Measurements from ENCODE around the gene XPO5.
"Not testable (repeated sequence)": the region's sequence is repeated elsewhere in the genome, so short reads cannot be mapped to it uniquely, and the experiment has no call there.

DNA sequence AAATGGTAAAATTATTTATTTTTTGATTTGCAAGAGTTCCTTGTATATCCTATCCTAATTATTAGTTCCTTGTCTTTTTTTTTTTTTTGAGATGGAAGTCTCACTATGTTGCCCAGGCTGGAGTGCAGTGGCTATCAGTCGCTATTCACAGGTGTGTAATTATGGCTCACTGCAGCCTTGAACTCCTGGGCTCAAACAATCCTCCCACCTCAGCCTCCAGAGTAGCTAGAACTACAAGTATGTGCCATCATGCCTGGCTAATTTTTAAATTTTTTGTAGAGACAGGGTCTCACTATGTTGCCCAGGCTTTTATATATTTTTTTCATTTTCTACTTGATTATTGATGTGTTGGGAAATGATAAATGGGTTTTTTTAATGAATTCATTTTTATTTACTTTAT, 13.7 kb upstream of the XPO5 start:
- TF ChIP-seq, protein P1, sequence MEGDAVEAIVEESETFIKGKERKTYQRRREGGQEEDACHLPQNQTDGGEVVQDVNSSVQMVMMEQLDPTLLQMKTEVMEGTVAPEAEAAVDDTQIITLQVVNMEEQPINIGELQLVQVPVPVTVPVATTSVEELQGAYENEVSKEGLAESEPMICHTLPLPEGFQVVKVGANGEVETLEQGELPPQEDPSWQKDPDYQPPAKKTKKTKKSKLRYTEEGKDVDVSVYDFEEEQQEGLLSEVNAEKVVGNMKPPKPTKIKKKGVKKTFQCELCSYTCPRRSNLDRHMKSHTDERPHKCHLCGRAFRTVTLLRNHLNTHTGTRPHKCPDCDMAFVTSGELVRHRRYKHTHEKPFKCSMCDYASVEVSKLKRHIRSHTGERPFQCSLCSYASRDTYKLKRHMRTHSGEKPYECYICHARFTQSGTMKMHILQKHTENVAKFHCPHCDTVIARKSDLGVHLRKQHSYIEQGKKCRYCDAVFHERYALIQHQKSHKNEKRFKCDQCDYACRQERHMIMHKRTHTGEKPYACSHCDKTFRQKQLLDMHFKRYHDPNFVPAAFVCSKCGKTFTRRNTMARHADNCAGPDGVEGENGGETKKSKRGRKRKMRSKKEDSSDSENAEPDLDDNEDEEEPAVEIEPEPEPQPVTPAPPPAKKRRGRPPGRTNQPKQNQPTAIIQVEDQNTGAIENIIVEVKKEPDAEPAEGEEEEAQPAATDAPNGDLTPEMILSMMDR (IDR thresholded peaks at IDR 0.05; ENCODE audit: poor library complexity, severe bottlenecking) = not testable (repeated sequence)
- TF ChIP-seq TAF1 (IDR thresholded peaks at IDR 0.05; ENCODE audit: low read depth); EP300 (conservative IDR thresholded peaks at IDR 0.05; ENCODE audit: poor library complexity, severe bottlenecking); RAD21 (conservative IDR thresholded peaks at IDR 0.05); EZH2 (IDR thresholded peaks at IDR 0.05; ENCODE audit: borderline replicate concordance, insufficient read depth, low read length, poor library complexity, severe bottlenecking); POLR2AphosphoS5 (IDR thresholded peaks at IDR 0.05): not testable (repeated sequence)
